ENCODE results near the gene BAD. TPM values are rescaled to one million over a fixed set of nuclear protein-coding genes. Genes with fewer than 3 reads are reported as not detected.

The BAD gene
- total RNA-seq, 1 experiment from 2014 or later = 67.4 TPM

- TF ChIP-seq CTCF (IDR thresholded peaks at IDR 0.05; ENCODE audit: unreplicated experiment) = no peak
- Mint-ChIP-seq H3K27ac (ENCODE audit: low read depth, unreplicated experiment) (peak overlapping the region; percentile 19), H3K9me3 (ENCODE audit: unreplicated experiment) (no peaks in the 10 kb centered on the region), H3K4me1 (ENCODE audit: insufficient read depth, unreplicated experiment) (peaks cover 17% of the 10 kb centered on the region), H3K27me3 (ENCODE audit: insufficient read depth, unreplicated experiment) (no peaks in the 10 kb centered on the region), H3K36me3 (ENCODE audit: insufficient read depth, unreplicated experiment) (peaks cover 17% of the 10 kb centered on the region), H3K4me3 (ENCODE audit: unreplicated experiment) (peak overlapping the region; percentile 77)
- no TSS peak for BruUV-seq (replicated peaks)
- ChIA-PET CTCF (interaction anchor here (0.6 to 1.7 kb wide), 5 partner anchors 18 to 508 kb away, joined by 3 to 7 read pairs (median 3); partner anchors contain the start of gene PLCB3), POLR2A (interaction anchor here (0.7 to 11.9 kb wide), 3 partner anchors 9 to 36 kb away, joined by 3 to 122 read pairs (median 5); partner anchors contain the start of genes FKBP2 and PPP1R14B)
- DNase-seq (ENCODE audit: unreplicated experiment) = no peak
- intact Hi-C loops (cut with micrococcal nuclease) = no loop called here
These were observed 51.5 kb downstream of the BAD start for GRCh38 chr11:64232967-64233315.

GRCh38 chr11:64232182-64232966 lies 52.1 kb downstream of the BAD start:
- intact Hi-C loops (cut with micrococcal nuclease) = no loop called here
- ChIA-PET POLR2A (interaction anchor here (0.7 to 11.9 kb wide), 7 partner anchors 8 to 258 kb away, joined by 3 to 122 read pairs (median 3); partner anchors contain the start of genes COX8A, FKBP2, PLCB3 and PPP1R14B), CTCF (interaction anchor here (0.7 to 1.7 kb wide), 4 partner anchors 19 to 507 kb away, joined by 3 to 7 read pairs (median 3); partner anchors contain the start of gene PLCB3)
- no peak for DNase-seq (ENCODE audit: unreplicated experiment)
- no peak for TF ChIP-seq CTCF (IDR thresholded peaks at IDR 0.05; ENCODE audit: unreplicated experiment)
- no TSS peak for BruUV-seq (replicated peaks)
- Mint-ChIP-seq H3K4me1 (ENCODE audit: insufficient read depth, unreplicated experiment) (peaks cover 17% of the 10 kb centered on the region), H3K9me3 (ENCODE audit: unreplicated experiment) (no peaks in the 10 kb centered on the region), H3K27ac (ENCODE audit: low read depth, unreplicated experiment) (no peak overlapping the region), H3K4me3 (ENCODE audit: unreplicated experiment) (peak overlapping the region; percentile 77), H3K36me3 (ENCODE audit: insufficient read depth, unreplicated experiment) (peaks cover 11% of the 10 kb centered on the region), H3K27me3 (ENCODE audit: insufficient read depth, unreplicated experiment) (no peaks in the 10 kb centered on the region)

GRCh38 chr11:64231546-64231945 lies 52.9 kb downstream of the BAD start:
- POLR2A ChIA-PET = interaction anchor here (0.7 to 11.9 kb wide), 6 partner anchors 12 to 257 kb away, joined by 3 to 122 read pairs (median 3); partner anchors contain the start of genes COX8A, FKBP2, PLCB3 and PPP1R14B
- BruUV-seq (replicated peaks) = no TSS peak
- DNase-seq (ENCODE audit: unreplicated experiment) = no peak
- Mint-ChIP-seq H3K27me3 (ENCODE audit: insufficient read depth, unreplicated experiment) (no peaks in the 10 kb centered on the region), H3K36me3 (ENCODE audit: insufficient read depth, unreplicated experiment) (peaks cover 5% of the 10 kb centered on the region), H3K4me1 (ENCODE audit: insufficient read depth, unreplicated experiment) (peaks cover 17% of the 10 kb centered on the region), H3K27ac (ENCODE audit: low read depth, unreplicated experiment) (no peak overlapping the region), H3K4me3 (ENCODE audit: unreplicated experiment) (peak overlapping the region; percentile 77), H3K9me3 (ENCODE audit: unreplicated experiment) (no peaks in the 10 kb centered on the region)
- no peak for TF ChIP-seq CTCF (IDR thresholded peaks at IDR 0.05; ENCODE audit: unreplicated experiment)
- CTCF ChIA-PET = interaction anchor here (1.2 kb wide), 1 partner anchor 73 kb away, joined by 3 read pairs; no protein-coding TSS in a partner anchor
- intact Hi-C loops (cut with micrococcal nuclease) = no loop called here

DNA sequence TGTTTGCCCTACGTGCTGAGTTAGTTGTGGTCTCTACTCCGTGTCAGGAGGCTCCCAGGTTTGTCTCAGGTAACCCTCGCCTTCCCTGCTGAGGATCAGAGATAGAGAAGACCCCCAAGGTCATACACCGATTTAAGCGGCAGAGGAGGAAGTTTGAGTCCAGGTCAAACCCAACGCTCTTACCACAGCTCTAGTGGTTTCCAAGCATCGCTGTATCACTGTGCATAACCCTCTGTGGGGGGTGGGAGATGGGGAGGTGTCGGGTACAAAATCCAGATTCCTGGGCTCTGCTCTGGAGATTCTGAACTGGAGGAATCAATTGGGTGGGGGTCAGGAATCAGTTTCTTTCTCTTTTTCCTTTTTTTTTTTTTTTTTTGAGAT lies 53.5 kb downstream of the BAD start:
- CTCF ChIA-PET = interaction anchor here (0.6 to 1.2 kb wide), 2 partner anchors 74 to 124 kb away, joined by 3 to 4 read pairs; no protein-coding TSS in a partner anchor

More for the DNA sequence above, 53.5 kb downstream of the BAD start:
- no peaks in the 10 kb centered on the region for H3K9me3 Mint-ChIP-seq (ENCODE audit: unreplicated experiment)
- H3K27ac Mint-ChIP-seq (ENCODE audit: low read depth, unreplicated experiment) = peak overlapping the region; percentile 78
- DNase-seq (ENCODE audit: unreplicated experiment) = no peak
- BruUV-seq (replicated peaks) = no TSS peak
- no peak for TF ChIP-seq CTCF (IDR thresholded peaks at IDR 0.05; ENCODE audit: unreplicated experiment)
- H3K27me3 Mint-ChIP-seq (ENCODE audit: insufficient read depth, unreplicated experiment) = no peaks in the 10 kb centered on the region
- peak overlapping the region; percentile 77 for H3K4me3 Mint-ChIP-seq (ENCODE audit: unreplicated experiment)
- peaks cover 5% of the 10 kb centered on the region for H3K36me3 Mint-ChIP-seq (ENCODE audit: insufficient read depth, unreplicated experiment)
- peaks cover 17% of the 10 kb centered on the region for H3K4me1 Mint-ChIP-seq (ENCODE audit: insufficient read depth, unreplicated experiment)
- POLR2A ChIA-PET = interaction anchor here (0.9 to 11.9 kb wide), 3 partner anchors 13 to 87 kb away, joined by 3 to 122 read pairs (median 3); partner anchors contain the start of genes FKBP2, PLCB3, PPP1R14B and PRDX5
- intact Hi-C loops (cut with micrococcal nuclease) = no loop called here
